ENCODE results near the gene ZNF652. TPM values are rescaled to one million over a fixed set of nuclear protein-coding genes. Genes with fewer than 3 reads are reported as not detected.

Gene ZNF652
- total and polyA plus RNA-seq, 2 donors (not counting 1 experiment from before 2014, with no cell fraction given) = 7.8 to 10.2 TPM

DNA sequence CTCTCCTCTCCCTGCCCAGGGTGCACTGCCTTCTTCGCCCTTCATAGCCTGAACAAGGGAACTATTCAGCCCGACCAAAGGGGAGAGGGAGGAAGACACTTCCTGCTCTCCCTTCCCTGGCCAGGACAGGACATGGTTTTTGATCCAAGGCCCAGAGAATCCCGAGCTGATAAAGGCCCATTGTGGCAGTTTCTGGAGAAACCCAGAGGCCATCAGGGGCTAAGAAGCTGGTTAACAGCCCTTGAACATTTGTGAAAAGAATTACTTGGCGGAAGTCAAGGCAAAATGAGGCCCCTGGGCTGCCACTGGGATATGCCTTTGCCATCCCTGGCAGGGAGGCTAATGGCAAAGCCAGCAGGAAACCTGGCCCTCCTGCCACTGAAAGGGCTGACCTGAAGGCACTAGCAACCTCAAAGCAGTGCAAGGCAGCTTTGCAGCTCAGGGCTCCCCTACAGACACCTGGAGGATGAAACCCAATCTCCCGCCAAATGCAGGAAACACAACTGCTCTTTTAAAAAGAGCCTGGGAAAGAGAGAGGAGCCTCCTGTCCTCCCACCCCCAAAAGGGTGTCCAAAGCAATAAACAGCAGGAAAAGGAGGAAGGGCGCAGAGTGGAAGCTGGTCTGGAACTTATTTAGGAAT, 40.0 kb upstream of the ZNF652 start:
- no peak for DNase-seq (ENCODE audit: low read depth in 2 of 2)
- H2AFZ ChIP-seq (ENCODE audit: low read length) = no peak overlapping the region
- H3K27me3 ChIP-seq (ENCODE audit: control insufficient read depth, insufficient read depth, low read length) = peaks cover 3% of the 10 kb centered on the region
- H3K9me3 ChIP-seq (ENCODE audit: control insufficient read depth, insufficient read depth, low read depth, low read length) = no peaks in the 10 kb centered on the region
- no peaks in the 10 kb centered on the region for H3K4me1 ChIP-seq (ENCODE audit: control insufficient read depth, extremely low read depth, insufficient read depth, low read length)
- no peak overlapping the region for H3K9ac ChIP-seq (ENCODE audit: insufficient read depth, low read length)
- no peaks in the 10 kb centered on the region for H3K79me2 ChIP-seq (ENCODE audit: control insufficient read depth, insufficient read depth, low read length)
- H3K4me3 ChIP-seq (replicated peaks in 1 of 4; ENCODE audit: control extremely low read depth in 1 of 4, insufficient read depth in 1 of 4, low read depth in 3 of 4, low read length in 4 of 4) = no peak overlapping the region
- peaks cover 11% of the 10 kb centered on the region for H3K36me3 ChIP-seq (ENCODE audit: control insufficient read depth, insufficient read depth, low read length)
- no peak for TF ChIP-seq EZH2 (IDR thresholded peaks at IDR 0.05; ENCODE audit: low read length, missing control alignments)
- TF ChIP-seq, protein P1, sequence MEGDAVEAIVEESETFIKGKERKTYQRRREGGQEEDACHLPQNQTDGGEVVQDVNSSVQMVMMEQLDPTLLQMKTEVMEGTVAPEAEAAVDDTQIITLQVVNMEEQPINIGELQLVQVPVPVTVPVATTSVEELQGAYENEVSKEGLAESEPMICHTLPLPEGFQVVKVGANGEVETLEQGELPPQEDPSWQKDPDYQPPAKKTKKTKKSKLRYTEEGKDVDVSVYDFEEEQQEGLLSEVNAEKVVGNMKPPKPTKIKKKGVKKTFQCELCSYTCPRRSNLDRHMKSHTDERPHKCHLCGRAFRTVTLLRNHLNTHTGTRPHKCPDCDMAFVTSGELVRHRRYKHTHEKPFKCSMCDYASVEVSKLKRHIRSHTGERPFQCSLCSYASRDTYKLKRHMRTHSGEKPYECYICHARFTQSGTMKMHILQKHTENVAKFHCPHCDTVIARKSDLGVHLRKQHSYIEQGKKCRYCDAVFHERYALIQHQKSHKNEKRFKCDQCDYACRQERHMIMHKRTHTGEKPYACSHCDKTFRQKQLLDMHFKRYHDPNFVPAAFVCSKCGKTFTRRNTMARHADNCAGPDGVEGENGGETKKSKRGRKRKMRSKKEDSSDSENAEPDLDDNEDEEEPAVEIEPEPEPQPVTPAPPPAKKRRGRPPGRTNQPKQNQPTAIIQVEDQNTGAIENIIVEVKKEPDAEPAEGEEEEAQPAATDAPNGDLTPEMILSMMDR (conservative IDR thresholded peaks at IDR 0.05 in 1 of 2, IDR thresholded peaks at IDR 0.05 in 1 of 2; ENCODE audit: low read depth in 1 of 2, low read length in 2 of 2) = no peak
- no peaks in the 10 kb centered on the region for H4K20me1 ChIP-seq (ENCODE audit: control insufficient read depth, extremely low read depth, insufficient read depth, low read length)
- H3K4me2 ChIP-seq (ENCODE audit: extremely low read depth, insufficient read depth, low read length) = no peak overlapping the region
- no peak overlapping the region for H3K27ac ChIP-seq (ENCODE audit: insufficient read depth, low read length)

GRCh38 chr17:49399995-49400394, 37.9 kb upstream of the ZNF652 start:
- TF ChIP-seq EZH2 (IDR thresholded peaks at IDR 0.05; ENCODE audit: low read length, missing control alignments) = no peak
- TF ChIP-seq, protein P1 (conservative IDR thresholded peaks at IDR 0.05 in 1 of 2, IDR thresholded peaks at IDR 0.05 in 1 of 2; ENCODE audit: low read depth in 1 of 2, low read length in 2 of 2) = no peak
- no peak for DNase-seq (ENCODE audit: low read depth in 2 of 2)
- no peak overlapping the region for H3K9ac ChIP-seq (ENCODE audit: insufficient read depth, low read length)
- H3K4me2 ChIP-seq (ENCODE audit: extremely low read depth, insufficient read depth, low read length) = no peak overlapping the region
- no peak overlapping the region for H3K4me3 ChIP-seq (replicated peaks in 1 of 4; ENCODE audit: control extremely low read depth in 1 of 4, insufficient read depth in 1 of 4, low read depth in 3 of 4, low read length in 4 of 4)
- no peak overlapping the region for H3K27ac ChIP-seq (ENCODE audit: insufficient read depth, low read length)
- H3K79me2 ChIP-seq (ENCODE audit: control insufficient read depth, insufficient read depth, low read length) = no peaks in the 10 kb centered on the region
- H3K9me3 ChIP-seq (ENCODE audit: control insufficient read depth, insufficient read depth, low read depth, low read length) = no peaks in the 10 kb centered on the region
- H3K27me3 ChIP-seq (ENCODE audit: control insufficient read depth, insufficient read depth, low read length) = peaks cover 3% of the 10 kb centered on the region
- H4K20me1 ChIP-seq (ENCODE audit: control insufficient read depth, extremely low read depth, insufficient read depth, low read length) = no peaks in the 10 kb centered on the region
- H3K36me3 ChIP-seq (ENCODE audit: control insufficient read depth, insufficient read depth, low read length) = peaks cover 5% of the 10 kb centered on the region
- no peaks in the 10 kb centered on the region for H3K4me1 ChIP-seq (ENCODE audit: control insufficient read depth, extremely low read depth, insufficient read depth, low read length)
- H2AFZ ChIP-seq (ENCODE audit: low read length) = no peak overlapping the region

DNA sequence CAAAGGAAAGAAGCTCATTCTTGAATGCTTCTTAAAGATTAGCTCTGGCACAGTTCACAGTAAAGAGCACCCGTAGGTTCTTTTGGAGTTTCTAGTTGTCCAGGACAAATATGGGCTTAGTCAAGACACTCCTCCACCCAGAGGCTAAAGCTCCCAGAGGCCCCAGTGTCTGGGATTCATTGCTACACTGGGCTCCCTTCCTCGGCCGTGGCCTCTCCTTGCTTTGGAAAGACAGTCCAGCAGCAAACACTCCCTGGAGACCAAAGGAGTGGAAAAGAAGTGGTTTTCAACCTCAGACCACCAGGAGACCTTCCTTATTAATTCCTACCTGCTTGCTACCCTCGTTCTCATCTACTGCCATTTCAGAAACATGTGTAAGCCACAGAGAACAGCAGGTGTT, 35.5 kb upstream of the ZNF652 start:
- no peak overlapping the region for H3K4me2 ChIP-seq (ENCODE audit: extremely low read depth, insufficient read depth, low read length)
- no peak overlapping the region for H3K27ac ChIP-seq (ENCODE audit: insufficient read depth, low read length)
- H3K9me3 ChIP-seq (ENCODE audit: control insufficient read depth, insufficient read depth, low read depth, low read length) = no peaks in the 10 kb centered on the region
- no peak overlapping the region for H3K9ac ChIP-seq (ENCODE audit: insufficient read depth, low read length)
- no peak overlapping the region for H2AFZ ChIP-seq (ENCODE audit: low read length)
- H3K79me2 ChIP-seq (ENCODE audit: control insufficient read depth, insufficient read depth, low read length) = no peaks in the 10 kb centered on the region
- TF ChIP-seq, protein P1 (conservative IDR thresholded peaks at IDR 0.05 in 1 of 2, IDR thresholded peaks at IDR 0.05 in 1 of 2; ENCODE audit: low read depth in 1 of 2, low read length in 2 of 2) = no peak
- TF ChIP-seq EZH2 (IDR thresholded peaks at IDR 0.05; ENCODE audit: low read length, missing control alignments) = no peak
- H3K36me3 ChIP-seq (ENCODE audit: control insufficient read depth, insufficient read depth, low read length) = no peaks in the 10 kb centered on the region
- H4K20me1 ChIP-seq (ENCODE audit: control insufficient read depth, extremely low read depth, insufficient read depth, low read length) = no peaks in the 10 kb centered on the region
- no peaks in the 10 kb centered on the region for H3K4me1 ChIP-seq (ENCODE audit: control insufficient read depth, extremely low read depth, insufficient read depth, low read length)
- no peak overlapping the region for H3K4me3 ChIP-seq (replicated peaks in 1 of 4; ENCODE audit: control extremely low read depth in 1 of 4, insufficient read depth in 1 of 4, low read depth in 3 of 4, low read length in 4 of 4)
- no peak for DNase-seq (ENCODE audit: low read depth in 2 of 2)
- peaks cover 3% of the 10 kb centered on the region for H3K27me3 ChIP-seq (ENCODE audit: control insufficient read depth, insufficient read depth, low read length)
